Upper lobe of left lung (tissue), 6 donors: ENCODE data around the gene ZSCAN5B. TPM values are rescaled to one million over a fixed set of nuclear protein-coding genes. Genes with fewer than 3 reads are reported as not detected.

ENCODE experiments used
- total RNA-seq, 6 donors: library from RNA; depleted of rRNA in 4 of 6; stranded (reverse); fragments of >200 nt in 4 of 6; gene quantifications; one replicate each; pipeline versions ENCODE4 v1.1.0 to v1.2.1, GENCODE V29; 2016 to 2021
- donor health status: DM: no; HTN: no; CAD: no; lungs with moderate emphysema.
- donor health status: DM: no; HTN: yes; CAD: no; lungs with severe emphysema.

Gene ZSCAN5B
- total RNA-seq, 6 donors from 2014 or later = not detected

Other genes with a start within 250 kb of the ZSCAN5B start
- not detected for gene NLRP8, start 250.0 kb downstream of the ZSCAN5B start, total RNA-seq
- gene NLRP5, start 211.0 kb downstream of the ZSCAN5B start, total RNA-seq = not detected
- 10 to 100 TPM; 20.5 to 45.4 (median 35.8) TPM for gene ZNF787, start 76.5 kb downstream of the ZSCAN5B start, total RNA-seq
- gene ZNF444, start 56.5 kb downstream of the ZSCAN5B start, total RNA-seq = 100 to 1,000 TPM in 2 of 6 donors, 10 to 100 TPM in 4; 29.2 to 131 (median 61.3) TPM
- gene GALP, start 21.8 kb downstream of the ZSCAN5B start, total RNA-seq = not detected
- not detected for gene ZSCAN5C, start 4.5 kb upstream of the ZSCAN5B start, total RNA-seq
- 1 to 10 TPM in 1 of 6 donors, under 1 TPM in 1, not detected in 4; 0.89 to 1.2 TPM for gene EDDM13, start 75.0 kb upstream of the ZSCAN5B start, total RNA-seq
- gene ZSCAN5A, start 117.1 kb upstream of the ZSCAN5B start, total RNA-seq = 10 to 100 TPM in 4 of 6 donors, 1 to 10 TPM in 2; 6.2 to 18.6 (median 11.3) TPM
- 10 to 100 TPM in 1 of 6 donors, 1 to 10 TPM in 5; 2.1 to 11.9 (median 2.7) TPM for gene ZNF582, start 195.8 kb upstream of the ZSCAN5B start, total RNA-seq
- gene ZNF583, start 206.5 kb upstream of the ZSCAN5B start, total RNA-seq = 10 to 100 TPM in 1 of 6 donors, 1 to 10 TPM in 5; 3.7 to 21.5 (median 6.9) TPM